ENCODE results near the gene TREX2.
"Not testable (repeated sequence)": the region's sequence is repeated elsewhere in the genome, so short reads cannot be mapped to it uniquely, and the experiment has no call there.

TREX2 gene

DNA sequence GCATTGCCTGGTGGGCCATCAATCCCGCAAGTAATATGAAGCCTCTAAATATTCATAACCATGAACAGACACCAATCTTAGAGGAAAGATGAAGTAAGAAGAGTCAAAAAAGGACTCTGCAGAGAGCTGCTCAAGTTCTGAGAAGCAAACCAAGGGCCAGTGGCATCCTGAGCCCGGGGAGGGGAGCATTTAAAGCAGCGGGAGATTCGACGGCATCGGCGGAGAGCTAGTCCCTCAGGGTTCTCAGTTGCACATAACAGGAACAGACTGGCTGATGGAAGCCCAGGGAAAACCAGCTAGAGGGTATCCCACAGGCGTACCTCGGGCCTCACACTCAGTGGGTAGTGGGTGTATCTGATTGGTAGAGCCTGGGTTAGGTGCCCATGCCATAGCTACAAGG lies 39.8 kb downstream of the TREX2 start:
- DNase-seq: no peak

DNA sequence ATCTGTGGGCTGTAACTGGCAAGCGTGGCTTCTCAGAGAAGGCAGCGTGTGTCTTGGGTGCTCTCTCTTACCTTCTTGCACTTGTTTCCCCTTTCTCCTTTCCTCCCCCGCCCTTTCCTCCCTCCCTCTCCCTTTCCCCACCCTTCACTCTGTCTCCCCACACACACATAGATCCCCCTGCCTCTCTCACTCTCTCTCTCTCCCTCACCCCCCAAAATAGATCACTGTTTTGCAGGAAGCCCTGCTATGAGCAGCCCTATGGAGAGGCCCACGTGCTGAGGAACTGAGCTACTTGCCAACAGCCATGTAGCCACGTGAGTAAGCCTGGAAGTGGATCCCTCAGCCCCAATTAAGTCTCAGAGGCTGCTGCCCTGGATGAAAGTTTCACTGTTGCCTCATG lies 40.4 kb downstream of the TREX2 start:
- no peak for DNase-seq

DNA sequence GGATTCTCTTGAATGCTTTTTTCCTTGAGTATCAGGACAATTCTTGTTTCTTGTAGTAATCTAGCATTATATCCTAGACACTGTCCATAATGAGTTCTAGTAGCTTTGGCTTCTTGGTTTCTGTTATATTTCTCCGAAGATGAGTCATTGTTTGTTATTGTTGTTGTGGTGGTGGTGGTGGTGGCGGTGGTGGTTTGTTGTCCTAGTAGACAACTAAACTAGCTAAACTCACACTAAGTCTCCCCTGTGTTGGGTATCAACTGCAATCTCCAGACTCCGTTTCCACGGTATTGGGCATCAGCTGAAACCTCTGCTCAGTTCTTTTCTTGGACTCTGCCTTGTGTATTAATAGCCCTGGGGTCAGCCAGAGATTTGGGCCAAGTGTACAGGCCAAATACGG lies 41.5 kb downstream of the TREX2 start:
- not testable (repeated sequence) for DNase-seq

DNA sequence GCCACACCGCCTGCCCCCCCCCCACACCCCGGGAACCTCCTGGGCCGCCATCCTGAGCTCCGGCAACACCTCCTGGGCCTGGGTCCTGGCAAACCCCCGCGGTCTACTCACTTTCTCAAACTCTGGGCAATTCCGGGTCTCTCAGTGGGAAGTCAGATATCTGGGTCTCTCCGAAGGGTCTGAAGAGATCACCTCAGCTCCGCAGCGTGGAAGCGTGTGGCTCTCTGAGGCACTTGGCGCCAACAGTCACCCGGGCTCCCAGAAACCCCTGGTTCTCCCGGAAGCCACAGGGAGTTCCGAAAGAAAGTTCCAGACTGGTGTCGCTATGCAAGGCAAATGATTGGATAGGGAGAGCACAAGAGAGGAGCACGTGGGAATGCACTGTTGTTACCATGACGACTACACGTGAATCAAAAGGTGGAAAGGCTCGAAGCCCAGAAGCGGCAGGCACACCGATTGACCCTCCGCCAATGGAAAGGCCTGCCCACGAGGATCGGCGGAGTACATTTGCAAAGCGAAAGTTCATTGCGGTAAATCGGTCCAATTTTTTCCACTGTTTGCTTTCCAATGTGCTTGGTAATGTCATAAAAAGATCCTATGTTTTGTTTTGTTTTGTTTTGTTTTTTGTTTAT lies 44.6 kb downstream of the TREX2 start, which contains the start of gene PNMA6E:
PNMA6E (minus strand) TSS at position 218 of the 632 bp plus-strand sequence. CDS start 2,501 bp downstream, outside the sequence.
- no peak for DNase-seq

DNA sequence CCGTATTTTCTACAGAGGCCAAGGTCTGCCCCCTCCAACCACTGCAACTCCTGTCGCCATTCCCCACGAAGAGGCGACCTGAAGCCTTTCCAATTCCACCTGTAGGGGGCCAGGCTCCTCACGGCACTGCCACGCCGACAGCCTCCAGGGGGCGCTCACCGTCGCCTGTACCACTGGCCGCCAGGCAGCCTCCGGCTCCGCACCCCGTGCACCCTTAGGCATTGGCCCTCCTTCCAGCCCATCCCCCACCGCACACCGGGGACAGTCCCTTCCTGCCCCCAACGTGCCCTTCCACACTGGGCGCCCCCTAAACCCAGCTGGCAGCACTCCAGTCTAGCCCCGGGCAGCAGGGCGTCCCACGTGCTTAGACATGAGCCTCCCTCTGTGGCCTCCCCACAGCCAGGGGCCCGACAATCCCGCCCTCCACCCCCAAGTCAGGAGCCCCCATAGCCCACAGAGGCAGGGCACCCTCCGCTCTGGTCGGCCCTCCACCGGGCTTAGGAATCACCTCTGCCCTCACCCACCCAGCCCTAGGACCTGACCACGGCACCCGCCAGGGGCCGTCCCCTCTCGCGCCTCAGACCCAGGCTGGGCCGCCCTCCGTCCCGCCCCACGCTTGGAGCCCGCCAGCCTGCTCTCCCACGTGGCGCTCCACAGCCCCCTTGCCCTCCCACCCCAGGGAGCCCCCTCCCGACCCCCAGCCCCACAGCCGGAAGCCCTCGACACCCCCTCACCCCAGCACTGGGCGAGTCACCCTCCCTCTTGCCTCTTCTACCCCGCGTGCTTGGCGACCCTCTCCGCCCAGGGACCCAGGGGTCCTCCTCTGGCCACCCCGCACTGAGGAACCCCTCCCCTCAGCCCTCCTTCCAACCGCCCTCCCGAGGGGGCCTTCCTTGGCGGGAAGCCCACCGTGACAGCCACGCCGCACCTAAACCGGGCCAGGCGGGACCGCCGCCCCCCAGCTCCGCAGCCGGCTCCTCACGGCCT lies 45.4 kb downstream of the TREX2 start:
- DNase-seq: no peak

DNA sequence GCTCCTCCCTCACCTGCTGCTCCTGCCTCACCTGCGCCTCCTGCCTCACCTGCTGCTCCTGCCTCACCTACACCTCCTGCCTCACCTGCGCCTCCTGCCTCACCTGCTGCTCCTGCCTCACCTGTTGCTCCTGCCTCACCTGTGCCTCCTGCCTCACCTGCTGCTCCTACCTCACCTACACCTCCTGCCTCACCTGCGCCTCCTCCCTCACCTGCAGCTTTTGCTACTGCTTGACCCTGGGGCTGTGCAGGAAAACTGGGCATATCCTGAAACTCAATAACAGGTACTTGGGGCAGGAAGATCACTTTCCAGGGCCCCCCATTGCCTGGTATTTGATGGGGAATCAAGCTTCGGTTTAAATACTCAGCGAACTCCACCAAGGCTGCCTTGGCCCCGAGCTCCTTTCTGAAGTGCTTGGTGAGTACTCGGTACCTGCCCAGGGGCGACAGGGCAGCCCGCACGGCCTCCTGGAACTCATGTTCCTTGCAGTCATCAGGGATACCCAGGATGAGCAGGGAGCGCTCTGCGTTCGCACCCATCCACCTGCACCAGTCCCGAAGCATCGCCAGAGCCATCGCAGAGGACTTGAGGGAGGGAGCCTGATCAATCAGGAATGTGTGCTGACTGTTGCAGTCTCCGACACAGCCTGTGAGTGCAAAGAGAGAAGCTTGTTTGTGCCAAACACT lies 47.4 kb downstream of the TREX2 start:
- DNase-seq: no peak

DNA sequence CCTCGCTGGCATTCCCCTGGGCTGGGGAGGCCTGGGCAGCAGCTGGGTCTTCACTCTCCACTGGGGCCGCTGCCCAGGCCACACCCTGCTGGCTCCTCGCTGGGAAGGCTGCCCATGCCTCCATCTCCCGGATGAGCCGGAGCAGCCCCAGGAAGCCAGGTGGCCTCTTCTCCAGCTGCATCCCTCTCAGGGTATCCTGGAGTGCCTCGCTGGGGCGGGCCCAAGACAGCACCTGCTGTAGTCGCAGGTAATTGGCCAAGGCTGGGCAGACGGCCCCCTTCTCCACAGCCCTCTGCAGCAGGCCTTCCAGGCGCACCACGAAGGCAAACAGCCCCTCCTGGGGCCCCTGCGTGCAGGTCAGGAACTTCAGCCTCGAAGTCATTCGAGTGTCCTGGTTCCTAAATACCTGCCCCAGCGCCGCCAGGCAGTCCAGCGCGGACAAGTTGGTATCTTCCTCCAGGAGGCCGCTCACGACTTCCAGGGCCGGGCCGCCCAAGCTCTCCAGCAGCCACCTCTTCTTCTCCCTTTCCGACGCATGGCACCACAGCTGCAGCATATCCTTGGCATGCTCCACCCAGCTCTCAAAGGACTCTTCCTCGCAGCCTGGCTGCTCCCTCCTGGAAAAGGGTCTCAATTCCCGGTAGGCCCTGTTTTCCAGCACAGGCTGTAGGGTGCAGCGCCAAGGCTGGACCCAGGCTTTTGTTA lies 48.4 kb downstream of the TREX2 start:
- no peak for DNase-seq

DNA sequence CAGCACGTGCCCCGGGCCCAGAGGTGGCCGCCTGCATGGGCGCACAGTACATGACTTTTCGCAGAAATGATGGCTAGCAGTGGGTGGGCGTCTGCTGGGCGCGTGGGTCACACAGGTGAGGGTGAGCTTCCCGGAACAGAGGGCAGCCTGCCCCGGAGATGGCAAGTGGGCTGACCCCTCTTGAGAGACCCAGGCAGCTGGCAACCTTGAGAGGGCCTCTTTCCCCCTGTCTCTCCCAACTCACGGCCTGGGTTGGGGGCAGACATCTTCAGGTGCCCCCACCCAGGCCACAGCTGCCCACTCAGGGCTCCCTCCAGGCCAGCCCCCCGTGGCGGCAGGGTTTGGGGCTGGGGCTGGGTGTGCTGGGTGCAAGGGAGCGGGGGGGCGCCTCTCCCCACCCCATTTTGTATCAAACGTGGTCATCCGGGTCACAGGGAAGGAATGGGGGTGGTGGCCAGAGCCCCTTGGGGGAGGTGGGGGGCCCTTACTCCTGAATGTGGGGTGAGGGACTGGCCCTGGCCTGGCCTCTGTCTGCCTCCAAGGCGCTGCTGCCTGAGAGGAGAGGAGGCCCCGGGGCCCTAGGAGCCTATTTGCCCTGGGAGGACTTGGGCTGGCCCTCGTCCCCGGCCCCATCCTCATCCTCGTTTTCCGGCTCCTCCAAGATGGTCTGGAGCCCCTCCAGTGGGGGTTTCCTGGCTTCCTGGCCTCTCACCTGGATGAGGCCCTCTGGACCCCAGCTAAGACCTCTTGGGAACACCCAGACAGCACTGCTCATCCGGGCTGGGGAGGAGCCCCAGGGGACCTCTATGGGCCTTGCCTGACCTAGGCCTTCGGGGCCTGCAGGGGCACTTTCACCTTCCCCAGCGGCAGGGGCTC lies 49.3 kb downstream of the TREX2 start:
- DNase-seq: no peak

DNA sequence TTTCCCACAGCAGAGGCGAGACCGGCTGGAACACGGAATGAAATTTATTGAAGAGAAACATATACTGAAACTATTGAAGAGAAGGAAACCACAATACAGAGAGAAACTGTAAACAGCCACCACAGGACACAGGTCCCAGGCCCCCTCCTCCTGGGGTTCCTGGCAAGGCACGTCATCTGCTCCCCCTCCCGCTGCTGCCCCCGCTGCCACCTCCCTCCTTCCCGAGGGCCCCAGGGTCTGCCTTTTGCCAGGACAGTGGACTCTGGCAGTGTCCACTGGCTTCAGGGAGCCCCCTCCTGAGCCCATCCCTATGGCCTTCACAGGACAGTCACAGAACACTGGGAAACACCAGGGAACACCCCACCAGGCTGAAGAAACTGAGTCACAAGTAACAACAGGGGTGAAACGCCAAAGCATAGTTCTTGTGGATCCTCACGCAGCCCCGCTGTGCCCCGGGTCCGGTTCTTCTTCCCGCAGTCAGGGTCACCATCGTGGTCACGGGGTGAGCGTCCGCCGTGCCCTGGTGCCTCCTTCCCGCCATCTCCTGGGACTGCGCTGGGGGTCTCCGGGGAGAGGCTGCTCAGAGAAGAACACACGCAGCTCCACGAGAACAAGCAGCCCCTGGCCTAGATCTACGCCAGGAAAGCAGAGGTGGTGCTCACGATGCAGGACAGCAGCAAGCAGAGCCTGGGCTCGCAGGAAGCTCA lies 50.1 kb downstream of the TREX2 start:
- no peak for DNase-seq

DNA sequence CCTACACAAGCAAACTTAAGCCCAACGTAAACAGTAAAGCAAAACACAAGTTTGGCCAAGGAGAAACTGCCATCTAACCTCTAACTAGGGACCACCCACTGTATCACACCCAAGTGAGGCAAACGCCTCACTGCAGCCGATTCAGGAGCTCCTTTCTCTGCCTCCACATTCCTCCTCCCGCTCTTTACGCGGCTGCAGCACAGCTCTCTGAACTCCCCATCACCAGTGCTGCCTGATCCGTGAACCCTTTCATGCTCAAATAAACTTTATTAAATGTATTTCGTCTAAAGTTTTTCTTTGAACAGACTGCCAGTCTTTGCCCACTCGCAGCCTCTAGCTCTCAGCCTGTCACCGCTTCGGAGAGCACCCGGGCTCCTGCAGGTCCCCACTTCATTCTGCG lies 51.2 kb downstream of the TREX2 start:
- no peak for DNase-seq
